Upper lobe of right lung (tissue), 1 donor: Measurements from ENCODE around the gene APBA3. TPM values are rescaled to one million over a fixed set of nuclear protein-coding genes. Genes with fewer than 3 reads are reported as not detected.

Experiments used
- ATAC-seq: fragments of 200-7000 bp; cut with Tn5 transposase; one replicate; pipeline ENCODE4 v1.9.1; 2020; ENCODE audit warnings: mild to moderate bottlenecking, moderate library complexity
- DNase-seq: peaks from one replicate; pipeline ENCODE4 v3.0.0-alpha.2; 2020
- H3K27ac ChIP-seq: fragments of 200-600 bp; one replicate; pipeline ENCODE4 v1.8.0; 2022
- H3K27me3 ChIP-seq: fragments of 200-600 bp; one replicate; pipeline ENCODE4 v1.8.0; 2022; ENCODE audit warnings: mild to moderate bottlenecking
- H3K36me3 ChIP-seq: fragments of 200-600 bp; one replicate; pipeline ENCODE4 v1.8.0; 2022
- H3K4me1 ChIP-seq: fragments of 200-600 bp; one replicate; pipeline ENCODE4 v1.8.0; 2022
- H3K4me3 ChIP-seq: fragments of 200-600 bp; one replicate; pipeline ENCODE4 v1.8.0; 2022; ENCODE audit warnings: mild to moderate bottlenecking
- H3K9me3 ChIP-seq: fragments of 200-600 bp; one replicate; pipeline ENCODE4 v1.8.0; 2022
- CTCF ChIP-seq: fragments of 200-600 bp; IDR thresholded peaks from one replicate; pipeline ENCODE4 v1.8.0; 2022; ENCODE audit warnings: antibody characterized with exemption
- intact Hi-C: fragments of 100-400 bp; cut with DNase I; formaldehyde crosslinking; loops from one replicate; pipeline ENCODE4 v1.11.0; 2022
- total RNA-seq: library from RNA; stranded (reverse); fragmentation: NEBNext Ultra II Directional; extraction: Animal tissue kit (Norgen Biotek cat#: 25700); gene quantifications from one replicate; pipeline ENCODE4 v1.2.1, GENCODE V29; 2021
- donor health status: DM: no; HTN: yes; CAD: no; lungs with severe emphysema.

APBA3 gene
- total RNA-seq, 1 donor from 2014 or later, result 21.9 TPM

- DNase-seq (no peak), ATAC-seq (no peak)
- Histone ChIP-seq H3K27ac (no peak overlapping the region), H3K9me3 (no peaks in the 10 kb centered on the region), H3K27me3 (peaks cover 6% of the 10 kb centered on the region), H3K4me1 (peaks cover 7% of the 10 kb centered on the region), H3K36me3 (no peaks in the 10 kb centered on the region), H3K4me3 (no peak overlapping the region)
- intact Hi-C loops, result no loop called here
- no peak for TF ChIP-seq CTCF
These were observed 46.3 kb upstream of the APBA3 start for GRCh38 chr19:3807574-3808354.

GRCh38 chr19:3807131-3807480, 45.6 kb upstream of the APBA3 start:
- ATAC-seq (no peak), DNase-seq (no peak)
- no peaks in the 10 kb centered on the region for H3K9me3 ChIP-seq
- intact Hi-C loops, result no loop called here
- TF ChIP-seq CTCF, result no peak
- no peak overlapping the region for H3K27ac ChIP-seq
- H3K36me3 ChIP-seq, result no peaks in the 10 kb centered on the region
- H3K4me1 ChIP-seq, result peaks cover 5% of the 10 kb centered on the region
- H3K4me3 ChIP-seq, result no peak overlapping the region
- H3K27me3 ChIP-seq, result peaks cover 12% of the 10 kb centered on the region

- H3K27ac ChIP-seq, result no peak overlapping the region
- peaks cover 24% of the 10 kb centered on the region for H3K27me3 ChIP-seq
- peaks cover 11% of the 10 kb centered on the region for H3K4me1 ChIP-seq
- no peaks in the 10 kb centered on the region for H3K9me3 ChIP-seq
- intact Hi-C loops, result no loop called here
- no peaks in the 10 kb centered on the region for H3K36me3 ChIP-seq
- DNase-seq, result no peak
- TF ChIP-seq CTCF, result no peak
- no peak overlapping the region for H3K4me3 ChIP-seq
- ATAC-seq, result no peak
These were observed 44.4 kb upstream of the APBA3 start for GRCh38 chr19:3805859-3806258.

- H3K4me3 ChIP-seq, result no peak overlapping the region
- no peak for TF ChIP-seq CTCF
- intact Hi-C loops, result no loop called here
- peaks cover 11% of the 10 kb centered on the region for H3K4me1 ChIP-seq
- peaks cover 32% of the 10 kb centered on the region for H3K27me3 ChIP-seq
- ATAC-seq (no peak), DNase-seq (no peak)
- H3K36me3 ChIP-seq, result no peaks in the 10 kb centered on the region
- H3K27ac ChIP-seq, result no peak overlapping the region
- no peaks in the 10 kb centered on the region for H3K9me3 ChIP-seq
These were observed 42.9 kb upstream of the APBA3 start for GRCh38 chr19:3804429-3804828.

- Histone ChIP-seq H3K27ac (no peak overlapping the region), H3K27me3 (peaks cover 32% of the 10 kb centered on the region), H3K9me3 (no peaks in the 10 kb centered on the region), H3K36me3 (no peaks in the 10 kb centered on the region), H3K4me3 (no peak overlapping the region), H3K4me1 (peaks cover 11% of the 10 kb centered on the region)
- DNase-seq (no peak), ATAC-seq (no peak)
- intact Hi-C loops, result no loop called here
- TF ChIP-seq CTCF, result no peak
These were observed 42.5 kb upstream of the APBA3 start for GRCh38 chr19:3803986-3804385.
